ENCODE measurements around the gene LCK. TPM values are rescaled to one million over a fixed set of nuclear protein-coding genes. Genes with fewer than 3 reads are reported as not detected.

Gene LCK
- total RNA-seq, 1 experiment from 2014 or later = 51.0 TPM

- no peak for TF ChIP-seq ZNF532 (CRISPR knock-in tag; IDR thresholded peaks at IDR 0.05; ENCODE audit: borderline replicate concordance)
- no peak for TF ChIP-seq PRRX2 (CRISPR knock-in tag; IDR thresholded peaks at IDR 0.05)
- no peak for TF ChIP-seq ZMAT4 (CRISPR knock-in tag; IDR thresholded peaks at IDR 0.05)
- no peak for TF ChIP-seq ZNF425 (CRISPR knock-in tag; conservative IDR thresholded peaks at IDR 0.05)
- TF ChIP-seq IRF2 (CRISPR knock-in tag; IDR thresholded peaks at IDR 0.05; ENCODE audit: borderline replicate concordance, low read depth) = no peak
- no peak for TF ChIP-seq ATF3 (CRISPR knock-in tag; conservative IDR thresholded peaks at IDR 0.05)
- TF ChIP-seq ZSCAN18 (CRISPR knock-in tag; IDR thresholded peaks at IDR 0.05) = no peak
- no peak for TF ChIP-seq GRHL2 (CRISPR knock-in tag; IDR thresholded peaks at IDR 0.05; ENCODE audit: insufficient replicate concordance, severe bottlenecking)
- no peak for TF ChIP-seq SMAD3 (CRISPR knock-in tag; IDR thresholded peaks at IDR 0.05; ENCODE audit: borderline replicate concordance)
- no peak for TF ChIP-seq MYBL2 (CRISPR knock-in tag; IDR thresholded peaks at IDR 0.05)
These were observed 84.4 kb downstream of the LCK start (continued) for GRCh38 chr1:32335535-32335789.

Other genes starting within 250 kb of the LCK start
- 254 to 264 TPM (median 256 TPM) in 3 replicates for gene KHDRBS1, start 237.4 kb upstream of the LCK start, total RNA-seq (2021)
- gene TMEM39B, start 178.3 kb upstream of the LCK start, total RNA-seq (2021) = 18.8 to 25.8 TPM (median 23.8 TPM) in 3 replicates
- 91.2 to 104 TPM (median 94.0 TPM) in 3 replicates for gene KPNA6, start 143.2 kb upstream of the LCK start, total RNA-seq (2021)
- 46.3 to 49.8 TPM (median 47.2 TPM) in 3 replicates for gene TXLNA, start 71.6 kb upstream of the LCK start, total RNA-seq (2021)
- 29.0 to 34.4 TPM (median 29.9 TPM) in 3 replicates for gene CCDC28B, start 50.7 kb upstream of the LCK start, total RNA-seq (2021)
- 4.6 to 5.2 TPM (median 4.8 TPM) in 3 replicates for gene IQCC, start 45.6 kb upstream of the LCK start, total RNA-seq (2021)
- gene DCDC2B, start 42.2 kb upstream of the LCK start, total RNA-seq (2021) = not detected in 3 replicates
- 10.3 to 11.9 TPM (median 11.4 TPM) in 3 replicates for gene TMEM234, start 28.9 kb upstream of the LCK start, total RNA-seq (2021)
- gene EIF3I, start 28.9 kb upstream of the LCK start, total RNA-seq (2021) = 237 to 243 TPM (median 241 TPM) in 3 replicates
- gene FAM167B, start 4.0 kb upstream of the LCK start, total RNA-seq (2021) = 5.4 to 7.4 TPM (median 7.1 TPM) in 3 replicates
- gene HDAC1, start 40.8 kb downstream of the LCK start, total RNA-seq (2021) = 108 to 120 TPM (median 119 TPM) in 3 replicates
- 442 to 450 TPM (median 443 TPM) in 3 replicates for gene MARCKSL1, start 85.0 kb downstream of the LCK start, total RNA-seq (2021)
- 6.7 to 10.4 TPM (median 9.4 TPM) in 3 replicates for gene FAM229A, start 111.2 kb downstream of the LCK start, total RNA-seq (2021)
- gene TSSK3, start 111.3 kb downstream of the LCK start, total RNA-seq (2021) = 1.2 to 2.9 TPM (median 1.7 TPM) in 3 replicates
- 42.4 to 44.3 TPM (median 43.6 TPM) in 3 replicates for gene BSDC1, start 143.2 kb downstream of the LCK start, total RNA-seq (2021)
- 2.7 to 3.8 TPM (median 3.7 TPM) in 3 replicates for gene ZBTB8B, start 213.8 kb downstream of the LCK start, total RNA-seq (2021)